ENCODE results near the gene CST1.
"Not testable (repeated sequence)": the region's sequence is repeated elsewhere in the genome, so short reads cannot be mapped to it uniquely, and the experiment has no call there.

CST1 gene, protein sequence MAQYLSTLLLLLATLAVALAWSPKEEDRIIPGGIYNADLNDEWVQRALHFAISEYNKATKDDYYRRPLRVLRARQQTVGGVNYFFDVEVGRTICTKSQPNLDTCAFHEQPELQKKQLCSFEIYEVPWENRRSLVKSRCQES

GRCh38 chr20:23750786-23751185 is at the start of gene CST1:
Gene CST1, minus strand, starts transcription at chr20:23750935. Its CDS starts 69 bp downstream, at chr20:23750866.
- DNase-seq: not testable (repeated sequence)

- not testable (repeated sequence) for DNase-seq
Observed at GRCh38 chr20:23799216-23799847, 48.6 kb upstream of the CST1 start.

DNA sequence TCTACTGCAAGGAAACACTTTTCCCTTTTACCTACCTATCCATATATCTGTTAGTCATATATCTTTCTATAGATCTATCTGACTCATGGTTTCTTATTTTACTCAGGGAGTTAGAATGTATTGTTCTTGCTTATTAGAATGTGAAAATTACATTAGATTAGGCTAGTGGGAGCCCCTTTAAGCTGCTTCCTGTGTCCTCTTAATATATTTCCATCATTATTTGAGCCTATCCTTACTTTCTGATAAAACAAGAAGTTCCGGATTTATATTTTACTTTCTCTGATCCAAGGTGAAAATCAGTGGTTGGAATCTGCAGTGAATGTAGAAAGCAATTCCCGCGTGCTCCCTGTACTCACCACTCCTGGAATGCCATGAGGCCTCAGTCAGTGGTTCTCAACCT is 44.8 kb upstream of the CST1 start:
- no peak for DNase-seq

DNA sequence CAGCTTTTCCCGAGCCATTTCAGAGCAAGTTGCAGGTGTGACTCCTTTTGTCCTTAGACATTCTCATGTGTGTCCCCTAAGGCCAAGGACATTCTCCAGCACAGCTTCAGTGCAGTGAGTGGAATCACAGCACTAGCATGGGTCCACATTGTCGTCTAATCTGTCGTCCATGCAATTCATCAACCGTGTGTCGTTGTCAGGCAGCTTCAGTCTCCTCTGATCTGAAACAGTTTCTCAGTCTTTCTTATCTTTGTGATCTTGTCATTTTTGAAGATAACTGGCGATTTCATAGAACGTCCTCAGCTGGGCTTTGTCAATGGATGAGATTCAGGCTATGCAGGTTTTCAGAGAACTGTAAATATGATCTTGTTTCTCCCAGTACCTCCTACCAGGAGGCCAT is 44.1 kb upstream of the CST1 start:
- no peak for DNase-seq

DNA sequence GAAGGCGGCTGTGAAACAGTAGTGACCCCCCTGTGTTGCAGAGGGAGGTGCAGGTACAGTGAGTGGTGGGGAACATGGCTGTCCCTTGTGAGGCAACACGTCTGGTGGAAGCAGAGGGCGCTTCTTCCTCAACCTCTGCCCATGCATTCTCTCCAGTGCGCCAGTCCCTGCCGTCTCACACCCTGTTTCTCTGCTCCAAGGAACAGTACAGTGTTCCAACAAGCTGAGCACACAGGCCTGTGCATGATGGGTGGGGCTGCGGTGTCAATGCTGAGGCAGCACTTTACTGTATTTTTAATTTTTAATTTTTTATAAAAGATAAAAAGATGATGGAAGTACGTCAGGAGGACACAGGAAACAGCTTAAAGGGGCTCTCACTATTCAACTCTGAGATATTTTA is 43.3 kb upstream of the CST1 start:
- DNase-seq: no peak

DNA sequence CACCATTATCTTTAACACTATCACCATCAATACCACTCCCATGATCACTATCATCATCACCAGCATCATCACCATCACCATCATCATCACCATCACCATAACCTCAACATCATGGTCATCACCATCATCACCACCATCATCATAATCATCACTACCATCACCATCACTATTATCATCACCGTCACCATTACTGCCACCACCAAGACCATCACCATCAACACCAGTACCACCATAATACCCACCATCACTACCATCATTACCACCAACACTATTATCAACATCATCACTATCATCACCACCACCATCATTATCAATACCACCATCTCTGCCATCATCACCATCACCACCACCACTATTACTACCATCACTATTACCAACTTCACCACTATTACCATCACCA is 32.7 kb upstream of the CST1 start:
- DNase-seq: no peak

- no peak for DNase-seq
Observed at GRCh38 chr20:23782366-23782983, 31.7 kb upstream of the CST1 start.

- not testable (repeated sequence) for DNase-seq
Observed at GRCh38 chr20:23778676-23779075, 27.9 kb upstream of the CST1 start.

DNA sequence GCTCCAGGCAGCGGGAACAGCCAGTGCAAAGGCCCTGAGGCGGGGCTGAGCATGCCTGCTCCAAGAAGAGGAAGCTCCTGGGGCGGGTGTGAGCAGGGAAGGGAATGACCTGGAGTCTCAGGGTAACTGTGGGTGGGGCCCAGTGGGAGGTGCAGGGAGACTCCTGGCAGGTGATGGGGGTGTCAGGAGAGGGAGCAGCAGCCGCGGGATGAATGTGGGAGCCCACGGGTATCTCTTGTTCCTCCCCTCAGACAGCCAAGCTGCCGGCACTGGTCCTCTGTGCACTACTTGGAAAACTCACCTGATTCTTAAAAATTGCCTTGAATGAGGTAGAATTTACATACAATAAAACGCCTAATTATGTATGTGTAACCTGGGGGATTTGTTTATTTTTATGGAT is 26.6 kb upstream of the CST1 start:
- DNase-seq: not testable (repeated sequence)

GRCh38 chr20:23776067-23776771 is 25.5 kb upstream of the CST1 start:
- DNase-seq: no peak

DNA sequence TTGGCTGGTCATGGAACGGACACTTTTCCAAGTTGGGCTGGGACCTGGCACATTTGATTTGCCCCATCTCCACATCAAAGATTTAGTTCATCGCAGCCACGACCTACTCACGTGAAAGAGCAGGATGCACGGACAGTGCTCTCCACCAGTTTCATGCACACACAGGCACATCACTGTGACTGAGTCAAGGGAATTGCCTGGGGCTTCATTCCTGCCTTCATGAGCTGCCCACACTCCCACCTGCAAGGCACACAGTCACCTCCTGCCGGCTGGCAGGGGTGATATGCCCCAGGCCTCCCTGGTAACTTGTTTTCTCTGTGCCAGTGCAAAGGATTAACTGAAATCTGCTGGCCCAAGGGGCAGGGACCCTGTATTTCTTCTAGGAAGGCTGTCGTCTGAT is 23.3 kb upstream of the CST1 start:
- DNase-seq: no peak

GRCh38 chr20:23773579-23773978 is 22.8 kb upstream of the CST1 start:
- no peak for DNase-seq

DNA sequence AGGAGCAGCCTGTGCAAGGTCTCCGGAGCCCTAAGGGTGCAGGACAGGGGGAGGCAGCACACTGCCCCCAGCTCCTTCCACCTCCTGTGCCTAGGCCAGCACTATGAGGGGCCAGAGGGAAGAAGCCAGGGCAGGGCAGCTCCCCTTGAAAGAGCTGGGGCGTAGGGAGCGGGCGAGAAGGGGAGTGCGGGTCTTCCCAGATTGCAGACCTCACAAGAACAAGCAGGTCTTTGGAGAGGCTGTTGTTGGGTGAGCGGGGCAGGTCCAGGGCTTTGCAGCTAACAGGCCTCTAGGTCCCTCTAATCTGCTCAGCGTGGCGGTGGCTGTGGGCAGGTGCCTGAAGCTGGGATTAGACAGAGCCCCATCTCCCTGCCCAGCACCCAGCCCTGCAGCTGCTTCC is 22.4 kb upstream of the CST1 start:
- no peak for DNase-seq

GRCh38 chr20:23772074-23772473 is 21.3 kb upstream of the CST1 start:
- DNase-seq: no peak

DNA sequence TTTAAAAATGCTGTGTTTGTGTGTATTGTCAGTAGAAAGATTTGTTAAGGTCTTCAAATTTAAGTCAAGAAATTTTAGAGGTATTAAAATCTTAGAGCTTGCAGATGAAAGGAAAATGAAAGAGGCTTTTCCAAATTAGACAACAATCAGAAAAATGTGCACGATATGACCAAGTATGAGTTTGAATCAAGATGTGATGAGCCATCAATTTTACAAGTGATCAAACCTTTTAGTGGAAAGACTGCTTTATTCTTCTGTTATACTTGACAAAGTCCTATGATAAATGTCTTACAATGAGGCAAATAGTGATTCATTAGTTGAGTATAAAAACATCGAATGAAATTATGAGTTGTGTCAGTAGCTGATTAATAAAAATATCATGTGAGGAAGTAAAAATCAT is 19.6 kb upstream of the CST1 start:
- no peak for DNase-seq

DNA sequence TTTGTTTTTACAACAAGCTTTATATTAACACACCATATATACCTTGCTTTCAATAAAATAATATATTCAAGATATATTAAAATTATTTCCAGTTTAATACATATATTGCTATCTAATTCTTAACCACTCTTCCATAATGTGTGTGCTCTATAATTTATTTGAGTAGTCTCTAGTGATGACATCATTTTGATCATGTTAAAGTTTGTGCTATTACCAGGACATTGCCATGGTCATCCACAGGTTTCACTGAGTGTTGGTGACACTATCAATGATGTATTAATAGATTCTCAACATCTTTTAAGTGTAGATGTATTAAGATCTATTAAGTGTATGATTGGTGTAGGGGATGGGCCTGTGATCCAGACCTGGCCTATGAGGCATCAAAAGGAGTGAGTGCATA is 17.8 kb upstream of the CST1 start:
- not testable (repeated sequence) for DNase-seq

DNA sequence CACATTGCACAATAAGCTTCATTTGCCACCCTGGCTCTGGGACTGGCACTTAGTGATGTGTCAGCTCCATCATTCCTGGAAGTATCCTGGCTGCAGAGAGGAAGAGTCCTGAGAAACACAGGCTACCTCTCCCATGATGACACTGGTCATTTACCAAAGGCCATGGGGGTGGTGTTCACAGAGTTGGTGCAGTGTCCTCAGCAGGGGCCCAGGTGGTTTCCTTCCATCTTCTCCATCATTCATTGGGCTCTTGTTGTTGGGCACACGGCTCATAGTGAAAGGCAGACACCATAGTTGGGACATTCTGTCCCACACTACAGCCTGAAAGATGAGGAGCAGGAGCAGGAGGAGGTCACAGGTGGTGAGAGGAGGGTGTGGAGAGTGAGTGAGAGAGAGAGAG is 15.8 kb upstream of the CST1 start:
- DNase-seq: no peak

- no peak for DNase-seq
Observed at GRCh38 chr20:23765578-23765977, 14.8 kb upstream of the CST1 start.

GRCh38 chr20:23764630-23765029 is 13.9 kb upstream of the CST1 start:
- DNase-seq: not testable (repeated sequence)

GRCh38 chr20:23763345-23763744 is 12.6 kb upstream of the CST1 start:
- DNase-seq: no peak

DNA sequence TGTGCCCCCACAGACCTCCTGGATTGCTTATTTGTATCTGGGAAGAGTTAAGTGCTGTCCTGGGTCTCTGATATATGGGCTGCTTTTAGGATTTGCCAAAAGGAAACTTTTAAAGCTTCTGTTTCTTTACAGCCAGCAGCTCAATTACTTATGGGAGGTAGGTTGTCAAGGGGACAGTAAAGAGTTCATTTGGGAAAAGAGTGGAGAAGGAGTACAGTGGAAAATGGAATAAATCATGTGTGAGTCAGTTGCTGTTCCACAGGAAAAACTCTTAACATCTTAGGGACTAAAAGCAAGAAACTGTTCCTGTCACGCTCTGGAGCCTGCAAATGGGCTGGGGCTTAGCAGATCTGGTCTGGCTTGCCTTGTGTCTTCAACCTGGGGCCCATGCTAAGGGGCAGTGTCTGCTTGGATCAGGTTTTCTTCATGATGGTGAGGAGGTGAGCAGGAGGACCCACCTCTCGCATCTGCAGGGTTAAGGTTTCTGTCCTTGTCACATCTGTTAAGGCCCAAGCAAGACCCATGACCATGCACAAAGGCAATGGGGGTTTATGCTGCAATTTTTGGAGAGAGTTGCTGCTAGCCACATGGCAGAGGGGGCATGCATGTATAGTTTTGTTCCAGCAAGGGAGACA is 8.7 kb upstream of the CST1 start:
- no peak for DNase-seq

GRCh38 chr20:23756792-23757191 is 6.1 kb upstream of the CST1 start:
- DNase-seq: not testable (repeated sequence)

DNA sequence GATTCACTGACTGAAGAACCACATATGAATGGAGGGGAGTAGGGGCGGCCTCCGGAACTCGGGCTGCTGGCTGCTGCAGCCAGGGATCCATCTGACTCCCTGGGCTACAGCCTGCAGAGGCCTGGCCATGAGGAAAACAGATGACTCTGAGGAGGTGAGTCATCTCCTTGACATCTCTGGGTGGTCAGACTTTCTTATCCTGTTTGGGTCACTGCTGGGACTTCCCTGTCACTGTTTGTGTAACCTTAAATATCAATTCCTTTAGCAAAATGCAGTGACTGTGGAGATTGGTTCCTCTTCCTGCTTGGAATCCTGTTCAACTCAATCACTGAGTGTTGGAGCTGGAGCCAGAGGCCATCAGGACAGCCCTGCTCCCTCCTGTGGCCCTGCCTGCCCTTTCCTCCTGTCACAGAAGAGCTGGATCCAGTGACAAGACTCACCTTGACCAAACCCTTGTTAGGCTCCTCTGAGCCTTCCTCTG is 4.4 kb upstream of the CST1 start:
- DNase-seq: not testable (repeated sequence)

All from NCI-H2081 treated with DMSO at 0.1 percent for 48 hours (cell line).